LNCaP clone FGC (cell line): ENCODE measurements around the gene GPR150.
"Not testable (repeated sequence)": the region's sequence is repeated elsewhere in the genome, so short reads cannot be mapped to it uniquely, and the experiment has no call there.

Source experiments
- DNase-seq: peaks from one replicate; pipeline ENCODE4 v3.0.0-alpha.2; 2011; ENCODE audit warnings: low read depth
- H3K4me3 ChIP-seq: 2 replicates; pipeline ENCODE4 v1.5.1; 2011; ENCODE audit warnings: mild to moderate bottlenecking, low read depth, low read length, control low read depth
- CTCF ChIP-seq: IDR thresholded peaks from 2 replicates; pipeline ENCODE4 v1.5.1; 2012; ENCODE audit warnings: mild to moderate bottlenecking; ENCODE audit not compliant: control insufficient read depth, insufficient read depth; ENCODE audit errors: extremely low read depth

GPR150 gene

DNA sequence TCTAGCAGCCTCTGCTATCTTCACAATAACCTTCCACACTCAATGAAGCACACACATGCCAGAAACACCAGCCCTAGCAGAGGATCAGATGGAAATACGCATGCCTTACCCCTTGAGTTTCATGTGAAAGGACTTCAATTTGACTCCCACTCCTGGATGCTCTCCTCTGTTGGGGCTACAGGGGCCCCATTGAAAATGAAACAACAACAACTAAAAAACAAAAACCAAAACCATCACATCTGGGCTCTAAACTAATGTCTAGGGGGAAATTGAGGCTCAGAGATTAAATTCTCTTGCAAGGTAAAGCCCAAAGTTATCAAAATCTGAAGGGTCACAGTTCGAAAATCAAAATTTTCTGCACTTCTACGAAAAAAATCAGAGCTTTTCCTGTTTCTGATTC lies 18.7 kb downstream of the GPR150 start:
- no peak for TF ChIP-seq CTCF
- no peak for DNase-seq
- H3K4me3 ChIP-seq, result no peak overlapping the region

- no peak overlapping the region for H3K4me3 ChIP-seq
- TF ChIP-seq CTCF, result no peak
- DNase-seq, result peak; percentile 98
Measured at GRCh38 chr5:95641741-95642220, 21.9 kb downstream of the GPR150 start.

GRCh38 chr5:95643152-95643551 lies 23.3 kb downstream of the GPR150 start:
- DNase-seq, result peak; percentile 89
- no peak for TF ChIP-seq CTCF
- H3K4me3 ChIP-seq, result no peak overlapping the region

- no peak overlapping the region for H3K4me3 ChIP-seq
- no peak for DNase-seq
- TF ChIP-seq CTCF, result peak; percentile 86
Measured at GRCh38 chr5:95644351-95645042, 24.6 kb downstream of the GPR150 start.

DNA sequence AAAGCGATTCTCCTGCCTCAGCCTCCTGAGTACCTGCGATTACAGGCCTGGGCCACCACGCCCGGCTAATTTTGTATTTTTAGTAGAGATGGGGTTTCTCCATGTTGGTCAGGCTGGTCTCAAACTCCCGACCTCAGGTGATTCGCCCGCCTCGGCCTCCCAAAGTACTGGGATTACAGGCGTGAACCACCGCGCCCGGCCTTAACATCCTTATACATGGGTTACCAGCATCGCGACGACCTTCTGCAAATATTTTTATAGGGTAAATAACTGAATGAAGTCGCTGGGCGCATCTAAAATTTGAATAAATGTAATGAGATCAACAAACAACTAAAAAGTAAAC lies 26.3 kb downstream of the GPR150 start:
- not testable (repeated sequence) for DNase-seq, H3K4me3 ChIP-seq

DNA sequence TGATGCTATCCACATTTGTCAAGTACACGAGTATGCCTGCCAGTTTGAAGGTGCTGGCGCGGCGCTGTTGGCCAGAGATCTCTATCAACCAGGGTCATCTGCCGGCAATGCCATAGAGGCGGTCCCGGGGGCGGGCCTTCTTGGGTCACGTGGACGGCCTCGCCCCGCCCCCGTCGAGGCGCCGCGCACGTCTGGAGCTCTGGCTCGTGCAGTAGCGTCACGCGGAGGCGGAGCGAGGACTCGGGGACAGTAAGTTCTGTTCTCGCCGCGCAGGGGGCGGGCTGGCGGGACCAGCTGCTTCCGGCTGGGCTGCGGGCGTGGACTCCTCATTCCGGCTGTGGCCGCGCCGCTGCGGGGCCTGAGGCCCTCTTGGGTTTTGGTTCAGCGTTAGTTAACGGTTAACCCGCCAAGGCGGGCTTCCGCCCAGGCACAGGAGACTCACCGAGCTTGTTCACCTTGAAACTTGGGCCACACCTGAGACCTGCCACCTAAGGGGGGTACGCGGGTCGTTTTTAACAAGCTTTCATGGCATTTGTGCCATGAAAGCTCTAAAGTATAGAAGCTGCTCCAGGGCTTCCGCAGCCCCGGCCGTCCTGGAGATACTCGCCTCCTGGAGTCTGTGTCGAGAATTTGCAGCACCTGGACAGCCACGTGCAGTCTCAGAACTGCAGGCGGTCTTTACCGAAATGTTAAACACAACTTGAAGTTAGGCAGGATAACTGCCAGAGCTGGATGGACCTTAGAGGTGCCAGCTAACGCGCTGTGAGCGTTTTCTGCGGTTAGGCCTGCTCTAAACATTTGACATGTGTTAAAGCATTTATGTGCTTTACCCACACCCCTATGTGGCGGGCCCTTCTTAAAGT lies 26.9 kb downstream of the GPR150 start, which contains the start of gene RFESD:
TSS of gene RFESD (plus strand) at position 209 of the 863 bp plus-strand sequence. CDS start 5,495 bp downstream, outside the sequence.
- TF ChIP-seq CTCF, result no peak
- peak within 1 kb of the TSS; percentile 52 for H3K4me3 ChIP-seq
- DNase-seq, result peak; percentile 96

- no peak for TF ChIP-seq CTCF
- H3K4me3 ChIP-seq, result no peak overlapping the region
Measured at GRCh38 chr5:95647886-95648860, 28.3 kb downstream of the GPR150 start.

More at GRCh38 chr5:95647886-95648860, 28.3 kb downstream of the GPR150 start:
- DNase-seq, result no peak
